Fibroblast of gingiva (primary cell): ENCODE measurements around the gene MYDGF.
A peak's percentile ranks its signal among the peaks of the same experiment; 100 is the strongest.
"Not testable (repeated sequence)": the region's sequence is repeated elsewhere in the genome, so short reads cannot be mapped to it uniquely, and the experiment has no call there.

Source experiments
- DNase-seq: peaks from one replicate; pipeline ENCODE4 v3.0.0-alpha.2; 2011; ENCODE audit warnings: low read depth

Gene MYDGF

GRCh38 chr19:4669723-4670480 is at the start of gene MYDGF:
TSS of gene MYDGF (minus strand) at chr19:4670342. CDS start at chr19:4670334, 8 bp downstream.
- peak; percentile 89 for DNase-seq

- DNase-seq: no peak
Observed at GRCh38 chr19:4719499-4719866, 49.3 kb upstream of the MYDGF start.

GRCh38 chr19:4717966-4718701 is 48.0 kb upstream of the MYDGF start:
- DNase-seq: no peak

GRCh38 chr19:4717191-4717965 is 47.2 kb upstream of the MYDGF start:
- DNase-seq: no peak

- DNase-seq: no peak
Observed at GRCh38 chr19:4715529-4716221, 45.5 kb upstream of the MYDGF start.

GRCh38 chr19:4715178-4715528 is 45.0 kb upstream of the MYDGF start:
- DNase-seq: not testable (repeated sequence)

GRCh38 chr19:4714016-4714415 is 43.9 kb upstream of the MYDGF start:
- no peak for DNase-seq

GRCh38 chr19:4713384-4713951 is 43.3 kb upstream of the MYDGF start:
- DNase-seq: peak; percentile 91

- no peak for DNase-seq
Observed at GRCh38 chr19:4712771-4713170, 42.6 kb upstream of the MYDGF start.

GRCh38 chr19:4711211-4711610 is 41.1 kb upstream of the MYDGF start:
- DNase-seq: no peak

GRCh38 chr19:4710281-4710600 is 40.1 kb upstream of the MYDGF start:
- no peak for DNase-seq

- DNase-seq: peak; percentile 20
Observed at GRCh38 chr19:4709440-4710280, 39.5 kb upstream of the MYDGF start.

GRCh38 chr19:4707956-4708650 is 38.0 kb upstream of the MYDGF start:
- peak; percentile 30 for DNase-seq

GRCh38 chr19:4707322-4707721 is 37.2 kb upstream of the MYDGF start:
- no peak for DNase-seq

- no peak for DNase-seq
Observed at GRCh38 chr19:4705413-4706131, 35.4 kb upstream of the MYDGF start.

GRCh38 chr19:4704317-4704673 is 34.2 kb upstream of the MYDGF start:
- DNase-seq: no peak

- no peak for DNase-seq
Observed at GRCh38 chr19:4703671-4704316, 33.7 kb upstream of the MYDGF start.

GRCh38 chr19:4702764-4703163 is 32.6 kb upstream of the MYDGF start:
- no peak for DNase-seq

GRCh38 chr19:4701557-4701956 is 31.4 kb upstream of the MYDGF start:
- no peak for DNase-seq

GRCh38 chr19:4700693-4700970 is 30.5 kb upstream of the MYDGF start:
- no peak for DNase-seq
